Motor neuron (in vitro differentiated cells): ENCODE measurements around the gene ABCA10. TPM values are rescaled to one million over a fixed set of nuclear protein-coding genes. Genes with fewer than 3 reads are reported as not detected.

ENCODE experiments used
- ATAC-seq, 8 experiments: fragments of 200-7000 bp; cut with Tn5 transposase; replicated peaks in 6 of 8; 2 replicates each; pipeline ENCODE4 v1.8.0; 2021; ENCODE audit warnings: mild to moderate bottlenecking in 8 of 8, moderate library complexity in 8 of 8
- H3K27ac ChIP-seq, 2 donors: fragments of 250-450 bp; sonication (Bioruptor Pico); 2 replicates each; pipeline ENCODE4 v1.9.0; 2021; ENCODE audit warnings: antibody characterized with exemption in 2 of 2, mild to moderate bottlenecking in 2 of 2, moderate library complexity in 1 of 2
- H3K4me1 ChIP-seq, 2 donors: fragments of 250-450 bp; sonication (Bioruptor Pico); replicated peaks in 1 of 2; 2 replicates each; pipeline ENCODE4 v1.6.1; 2021; ENCODE audit warnings: antibody characterized with exemption in 2 of 2, mild to moderate bottlenecking in 2 of 2, moderate library complexity in 1 of 2
- H3K4me3 ChIP-seq, 5 donors: fragments of 250-450 bp; sonication (Bioruptor Pico); 2 replicates each; pipeline ENCODE4 v1.9.0; 2021; ENCODE audit warnings: antibody characterized with exemption in 5 of 5, mild to moderate bottlenecking in 5 of 5, moderate library complexity in 4 of 5
- WGBS, 10 experiments: fragments of 450-650 bp; shearing (Covaris generic); methylation state at CpG; one replicate each; pipeline ENCODE4 v1.0.0; 2022; 5-methylcytosine and 5-hydroxymethylcytosine counted together
- in situ Hi-C, 9 experiments: fragments of 400-800 bp; cut with MboI; loops; one replicate each; pipeline ENCODE4 v1.15.0; 2021; ENCODE audit warnings: low sequenced_read_pairs in 9 of 9, low pct_unique_long_range_greater_than_20kb in 2 of 9; ENCODE audit not compliant: unreplicated experiment in 9 of 9
- total RNA-seq, 8 experiments: library from RNA; unstranded; fragments of 300-600 nt; gene quantifications; 2 replicates each; pipeline versions ENCODE4 v1.2.3 to v1.2.4, GENCODE V29; 2022

The ABCA10 gene
- total RNA-seq, 8 experiments from 2014 or later: 0.16 to 10.5 (median 1.2) TPM

- 71 to 100% (median 100%) methylated on average over 1 to 3 of the region's 3 CpGs for WGBS, 10 experiments
- no peak for ATAC-seq
- in situ Hi-C loops: no loop called here
These were observed 84.9 kb downstream of the ABCA10 start for GRCh38 chr17:69143683-69144231.

GRCh38 chr17:69143151-69143550 lies 85.5 kb downstream of the ABCA10 start:
- 20 to 100% (median 83%) methylated on average over 1 of the region's 1 CpG; no CpG with 5 or more reads in 3 of the 10 experiments for WGBS, 10 experiments
- in situ Hi-C loops: no loop called here

More at GRCh38 chr17:69143683-69144231, 84.9 kb downstream of the ABCA10 start:
- no peak overlapping the region for H3K27ac ChIP-seq
- no peaks in the 10 kb centered on the region for H3K4me1 ChIP-seq
- no peak overlapping the region for H3K4me3 ChIP-seq

DNA sequence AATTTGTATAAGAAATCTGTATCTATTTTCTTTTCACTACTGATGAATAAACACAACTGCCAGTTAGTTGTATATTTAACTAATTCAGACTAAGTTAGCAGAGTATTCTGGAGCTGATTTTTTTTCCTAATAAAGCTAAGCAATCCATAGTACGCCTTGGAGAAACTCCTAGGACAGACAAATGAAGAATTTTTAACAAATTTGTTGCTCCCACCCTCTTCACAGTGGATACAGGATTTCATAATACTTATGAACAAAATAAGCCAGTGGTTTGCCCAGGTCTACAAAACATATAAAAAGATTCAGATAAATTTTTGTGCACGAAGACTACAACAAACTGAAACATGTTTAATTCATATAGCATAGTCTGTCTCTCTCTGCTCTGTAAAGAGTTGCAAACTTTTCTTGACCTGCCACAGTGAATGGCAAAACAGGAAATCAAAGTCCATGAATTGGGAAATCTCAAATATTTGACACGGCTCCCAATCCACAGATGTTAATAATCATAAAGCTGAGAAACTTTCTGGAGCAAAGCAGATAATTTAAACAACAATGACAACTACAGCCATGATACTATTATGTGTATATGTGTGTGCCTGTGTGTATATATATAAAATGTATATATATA lies 86.3 kb downstream of the ABCA10 start:
- in situ Hi-C loops: no loop called here
- Histone ChIP-seq H3K4me3 (no peak overlapping the region), H3K4me1 (no peaks in the 10 kb centered on the region), H3K27ac (no peak overlapping the region)
- peak in 3 of 8 experiments; percentile 37 to 65 (median 63) for ATAC-seq
- WGBS, 10 experiments: 0 to 100% (median 83%) methylated on average over 1 to 3 of the region's 3 CpGs

More at GRCh38 chr17:69143151-69143550, 85.5 kb downstream of the ABCA10 start:
- Histone ChIP-seq H3K4me1 (no peaks in the 10 kb centered on the region), H3K27ac (no peak overlapping the region), H3K4me3 (no peak overlapping the region)
- ATAC-seq: no peak

- Histone ChIP-seq H3K4me1 (no peaks in the 10 kb centered on the region), H3K4me3 (no peak within 1 kb of the TSS), H3K27ac (no peak within 1 kb of the TSS)
- WGBS, 10 experiments: 0 to 100% (median 53%) methylated on average over 1 to 4 of the region's 4 CpGs
- peak in 3 of 8 experiments; percentile 42 to 93 (median 93) for ATAC-seq
- in situ Hi-C loops: no loop called here
These were observed 87.0 kb downstream of the ABCA10 start, which contains the start of gene ABCA6 for GRCh38 chr17:69141431-69142174. Gene ABCA6, minus strand, starts transcription at chr17:69141895. Its CDS starts 1,192 bp downstream, at chr17:69140703.

DNA sequence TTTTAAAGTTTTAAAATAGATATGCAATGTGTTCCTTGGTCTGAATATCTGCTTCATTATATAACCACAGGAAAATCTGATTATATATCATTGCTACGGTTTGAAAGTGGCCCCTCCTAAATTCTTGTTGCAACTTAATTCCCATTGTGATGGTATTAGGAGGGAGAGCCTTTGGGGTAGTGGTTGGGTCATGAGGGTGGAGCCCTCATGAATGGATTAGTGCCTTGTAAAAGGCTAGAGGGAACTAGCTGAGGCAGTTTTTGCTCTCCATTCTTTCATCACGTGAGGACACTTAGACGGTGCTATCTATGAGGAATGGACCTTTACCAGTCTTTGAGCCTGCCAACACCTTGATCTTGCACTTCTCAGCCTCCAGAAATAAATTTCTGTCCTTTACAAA lies 94.5 kb downstream of the ABCA10 start:
- Histone ChIP-seq H3K4me1 (no peaks in the 10 kb centered on the region), H3K4me3 (no peak overlapping the region), H3K27ac (no peak overlapping the region)
- ATAC-seq: no peak
- WGBS, 10 experiments: 67 to 83% (median 78%) methylated on average over 1 to 3 of the region's 3 CpGs; no CpG with 5 or more reads in 2 of the 10 experiments
- in situ Hi-C loops: no loop called here

GRCh38 chr17:69130627-69131296 lies 97.9 kb downstream of the ABCA10 start:
- no peak overlapping the region for H3K4me3 ChIP-seq
- no peaks in the 10 kb centered on the region for H3K4me1 ChIP-seq
- in situ Hi-C loops: no loop called here
- ATAC-seq: no peak
- 61 to 90% (median 75%) methylated on average over 3 to 6 of the region's 6 CpGs; no CpG with 5 or more reads in 1 of the 10 experiments for WGBS, 10 experiments
- H3K27ac ChIP-seq: no peak overlapping the region

GRCh38 chr17:69123626-69124025 lies 105.0 kb downstream of the ABCA10 start:
- no peak for ATAC-seq
- in situ Hi-C loops: no loop called here
- H3K4me3 ChIP-seq: no peak overlapping the region
- WGBS, 10 experiments: 28 to 92% (median 80%) methylated on average over 1 of the region's 1 CpG; no CpG with 5 or more reads in 1 of the 10 experiments
- no peaks in the 10 kb centered on the region for H3K4me1 ChIP-seq
- H3K27ac ChIP-seq: no peak overlapping the region

GRCh38 chr17:69122065-69122464 lies 106.6 kb downstream of the ABCA10 start:
- Histone ChIP-seq H3K4me1 (no peaks in the 10 kb centered on the region), H3K4me3 (no peak overlapping the region), H3K27ac (no peak overlapping the region)
- 72 to 97% (median 93%) methylated on average over 3 to 5 of the region's 5 CpGs; no CpG with 5 or more reads in 2 of the 10 experiments for WGBS, 10 experiments
- in situ Hi-C loops: no loop called here
- no peak for ATAC-seq

DNA sequence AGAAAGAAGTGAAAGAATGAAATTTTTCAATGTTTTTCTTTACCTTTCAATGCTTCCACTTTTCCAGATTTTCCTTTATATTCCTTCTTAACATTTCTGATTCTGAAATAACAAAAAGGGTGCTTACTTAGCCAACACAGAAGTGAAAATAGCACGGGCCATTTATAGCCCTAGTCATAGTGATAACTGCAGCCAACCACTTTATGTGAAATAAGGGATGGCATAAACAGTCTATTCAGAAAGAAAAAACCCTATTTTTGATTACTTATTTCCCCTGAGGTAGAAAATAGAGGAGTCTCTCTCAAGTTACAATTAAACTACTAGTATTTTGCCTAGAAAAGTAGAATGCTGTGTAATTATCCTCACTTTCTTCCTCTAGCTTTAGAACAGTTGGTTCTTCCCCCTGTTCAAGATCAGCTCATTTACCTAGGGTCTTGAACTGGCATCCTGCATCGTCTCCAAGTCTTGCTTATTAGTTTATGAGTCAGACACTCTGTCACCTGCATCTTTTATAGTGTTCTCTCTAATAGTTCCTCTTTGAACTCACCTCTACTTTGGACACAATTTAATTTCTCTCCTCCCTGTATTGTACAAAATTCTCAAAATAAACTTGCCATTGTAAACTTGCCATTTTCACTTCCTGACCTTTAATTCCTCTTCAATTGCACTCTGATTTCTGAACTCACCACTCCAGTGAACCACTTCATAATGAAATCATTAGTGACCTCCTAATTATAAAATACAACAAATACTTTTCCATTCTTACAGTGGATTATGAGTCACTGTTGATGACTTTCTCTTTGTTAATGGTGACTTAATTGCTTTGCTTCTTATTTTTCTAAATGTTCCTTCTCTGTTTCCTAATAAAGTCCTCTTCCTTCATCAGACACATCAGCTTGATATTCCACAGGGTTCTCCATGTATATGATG lies 110.5 kb downstream of the ABCA10 start:
- H3K4me3 ChIP-seq: no peak overlapping the region
- no peak for ATAC-seq
- WGBS, 10 experiments: 25 to 89% (median 71%) methylated on average over 1 to 2 of the region's 2 CpGs
- H3K27ac ChIP-seq: no peak overlapping the region
- in situ Hi-C loops: no loop called here
- peaks cover 0 to 5% of the 10 kb centered on the region in 2 donors for H3K4me1 ChIP-seq

GRCh38 chr17:69111794-69112193 lies 116.8 kb downstream of the ABCA10 start:
- in situ Hi-C loops: no loop called here
- WGBS, 10 experiments: 57 to 100% (median 69%) methylated on average over 1 of the region's 1 CpG; no CpG with 5 or more reads in 2 of the 10 experiments
- H3K4me1 ChIP-seq: peaks cover 0 to 5% of the 10 kb centered on the region in 2 donors
- no peak for ATAC-seq
- no peak overlapping the region for H3K27ac ChIP-seq
- no peak overlapping the region for H3K4me3 ChIP-seq

DNA sequence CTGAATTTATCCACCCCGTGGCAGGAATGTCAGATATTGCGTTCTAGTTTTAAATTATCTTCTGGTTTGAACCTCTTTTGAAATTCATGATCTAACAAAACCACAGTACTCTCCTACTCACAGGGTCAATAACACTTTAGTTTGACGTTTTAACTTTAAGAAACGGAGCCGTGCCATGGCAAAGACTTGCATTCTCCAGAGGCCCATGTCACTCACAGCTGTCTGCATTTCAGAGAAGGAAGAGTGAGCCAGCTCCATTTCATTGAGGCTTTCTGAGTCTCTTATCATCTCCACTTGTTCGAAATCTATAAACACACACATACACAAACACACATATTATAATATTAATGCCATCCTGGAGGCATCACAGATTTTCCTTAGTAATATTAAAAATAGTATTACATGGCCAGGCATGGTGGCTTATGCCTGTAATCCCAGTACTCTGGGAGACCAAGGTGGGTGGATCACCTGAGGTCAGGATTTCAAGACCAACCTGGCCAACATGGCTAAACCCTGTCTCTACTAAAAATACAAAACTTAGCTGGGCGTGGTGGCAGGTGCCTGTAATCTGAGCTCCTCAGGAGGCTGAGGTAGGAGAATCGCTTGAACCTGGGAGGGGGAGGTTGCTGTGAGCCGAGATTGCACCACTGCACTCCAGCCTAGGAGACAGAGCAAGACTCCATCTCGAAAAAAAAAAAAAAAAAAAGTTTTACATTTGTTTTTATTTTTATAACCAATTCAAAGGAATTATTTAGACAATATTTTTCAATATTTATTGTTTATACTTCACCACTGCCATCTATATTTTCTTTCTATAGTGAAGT lies 122.5 kb downstream of the ABCA10 start:
- Histone ChIP-seq H3K4me3 (no peak overlapping the region), H3K27ac (no peak overlapping the region), H3K4me1 (no peaks in the 10 kb centered on the region)
- WGBS, 10 experiments: 57 to 87% (median 81%) methylated on average over 2 to 10 of the region's 10 CpGs
- no peak for ATAC-seq
- in situ Hi-C loops: no loop called here
